Measurements from ENCODE around the gene FGF12. TPM values are rescaled to one million over a fixed set of nuclear protein-coding genes. Genes with fewer than 3 reads are reported as not detected.

FGF12 gene
- polyA plus RNA-seq, 1 experiment = 0.11 TPM

GRCh38 chr3:192307631-192308030 lies 419.7 kb downstream of the FGF12 start:
- H3K27me3 ChIP-seq (ENCODE audit: control insufficient read depth, insufficient read depth, low read length) = no peaks in the 10 kb centered on the region
- no peaks in the 10 kb centered on the region for H3K36me3 ChIP-seq (ENCODE audit: control insufficient read depth, insufficient read depth, low read length)
- DNase-seq (ENCODE audit: low read depth) = no peak
- POLR2A ChIA-PET = no interaction called here
- no peak overlapping the region for H3K4me3 ChIP-seq (ENCODE audit: low read depth, low read length)
- CTCF ChIA-PET = no interaction called here
- no peak for TF ChIP-seq CTCF (IDR thresholded peaks at IDR 0.05; ENCODE audit: insufficient read depth, low read depth, low read length)

GRCh38 chr3:192303235-192303634 lies 424.1 kb downstream of the FGF12 start:
- DNase-seq (ENCODE audit: low read depth) = no peak
- no peak for TF ChIP-seq CTCF (IDR thresholded peaks at IDR 0.05; ENCODE audit: insufficient read depth, low read depth, low read length)
- H3K36me3 ChIP-seq (ENCODE audit: control insufficient read depth, insufficient read depth, low read length) = no peaks in the 10 kb centered on the region
- CTCF ChIA-PET = no interaction called here
- no peak overlapping the region for H3K4me3 ChIP-seq (ENCODE audit: low read depth, low read length)
- H3K27me3 ChIP-seq (ENCODE audit: control insufficient read depth, insufficient read depth, low read length) = no peaks in the 10 kb centered on the region
- POLR2A ChIA-PET = no interaction called here

GRCh38 chr3:192302721-192303120 lies 424.6 kb downstream of the FGF12 start:
- CTCF ChIA-PET = no interaction called here
- POLR2A ChIA-PET = no interaction called here
- DNase-seq (ENCODE audit: low read depth) = no peak
- H3K27me3 ChIP-seq (ENCODE audit: control insufficient read depth, insufficient read depth, low read length) = no peaks in the 10 kb centered on the region
- H3K36me3 ChIP-seq (ENCODE audit: control insufficient read depth, insufficient read depth, low read length) = no peaks in the 10 kb centered on the region
- no peak for TF ChIP-seq CTCF (IDR thresholded peaks at IDR 0.05; ENCODE audit: insufficient read depth, low read depth, low read length)
- H3K4me3 ChIP-seq (ENCODE audit: low read depth, low read length) = no peak overlapping the region

GRCh38 chr3:192299921-192300320 lies 427.4 kb downstream of the FGF12 start:
- ChIA-PET POLR2A (no interaction called here), CTCF (no interaction called here)
- no peaks in the 10 kb centered on the region for H3K27me3 ChIP-seq (ENCODE audit: control insufficient read depth, insufficient read depth, low read length)
- TF ChIP-seq CTCF (IDR thresholded peaks at IDR 0.05; ENCODE audit: insufficient read depth, low read depth, low read length) = no peak
- H3K36me3 ChIP-seq (ENCODE audit: control insufficient read depth, insufficient read depth, low read length) = no peaks in the 10 kb centered on the region
- no peak overlapping the region for H3K4me3 ChIP-seq (ENCODE audit: low read depth, low read length)
- DNase-seq (ENCODE audit: low read depth) = no peak

- Histone ChIP-seq H3K27me3 (ENCODE audit: control insufficient read depth, insufficient read depth, low read length) (no peaks in the 10 kb centered on the region), H3K36me3 (ENCODE audit: control insufficient read depth, insufficient read depth, low read length) (no peaks in the 10 kb centered on the region), H3K4me3 (ENCODE audit: low read depth, low read length) (no peak overlapping the region)
- no peak for DNase-seq (ENCODE audit: low read depth)
- TF ChIP-seq CTCF (IDR thresholded peaks at IDR 0.05; ENCODE audit: insufficient read depth, low read depth, low read length) = no peak
- ChIA-PET POLR2A (no interaction called here), CTCF (no interaction called here)
Measured at GRCh38 chr3:192296845-192297244, 430.5 kb downstream of the FGF12 start.
